HG03066 (cell line): Measurements from ENCODE around the gene MID1IP1.

ENCODE experiments used
- ATAC-seq: cut with Tn5 transposase; IDR thresholded peaks from one replicate; pipeline ENCODE4 v1.9.1; 2021; ENCODE audit warnings: low read depth; ENCODE audit not compliant: unreplicated experiment

The MID1IP1 gene

GRCh38 chrX:38800981-38801845 lies at the start of gene MID1IP1:
TSS of gene MID1IP1 (plus strand) at chrX:38801459. CDS start at chrX:38804947, 3,488 bp downstream.
- peak; percentile 38 for ATAC-seq

- no peak for ATAC-seq
These were observed 47.0 kb upstream of the MID1IP1 start for GRCh38 chrX:38754102-38754790.

- ATAC-seq, result no peak
These were observed 46.2 kb upstream of the MID1IP1 start for GRCh38 chrX:38754818-38755718.

- ATAC-seq, result no peak
These were observed 40.4 kb upstream of the MID1IP1 start for GRCh38 chrX:38760883-38761282.

GRCh38 chrX:38768079-38768478 lies 33.2 kb upstream of the MID1IP1 start:
- no peak for ATAC-seq

GRCh38 chrX:38770152-38770551 lies 31.1 kb upstream of the MID1IP1 start:
- no peak for ATAC-seq

- no peak for ATAC-seq
These were observed 27.0 kb upstream of the MID1IP1 start for GRCh38 chrX:38774249-38774648.

GRCh38 chrX:38796946-38797345 lies 4.3 kb upstream of the MID1IP1 start:
- no peak for ATAC-seq

GRCh38 chrX:38798956-38799355 lies 2.3 kb upstream of the MID1IP1 start:
- ATAC-seq, result no peak

- no peak for ATAC-seq
These were observed 1.2 kb upstream of the MID1IP1 start for GRCh38 chrX:38799995-38800580.

GRCh38 chrX:38803243-38803587 lies 2.0 kb downstream of the MID1IP1 start:
- no peak for ATAC-seq

GRCh38 chrX:38803588-38804431 lies 2.6 kb downstream of the MID1IP1 start:
- ATAC-seq, result peak; percentile 49

- ATAC-seq, result peak; percentile 3
These were observed 3.1 kb downstream of the MID1IP1 start for GRCh38 chrX:38804432-38804681.

- peak; percentile 2 for ATAC-seq
These were observed 3.6 kb downstream of the MID1IP1 start for GRCh38 chrX:38804682-38805431.

- peak; percentile 27 for ATAC-seq
These were observed 4.5 kb downstream of the MID1IP1 start for GRCh38 chrX:38805432-38806389.

GRCh38 chrX:38806875-38807621 lies 5.8 kb downstream of the MID1IP1 start:
- no peak for ATAC-seq

GRCh38 chrX:38807873-38808272 lies 6.6 kb downstream of the MID1IP1 start:
- ATAC-seq, result no peak
